HepG2 (cell line): ENCODE data around the gene DGKD. TPM values are rescaled to one million over a fixed set of nuclear protein-coding genes. Genes with fewer than 3 reads are reported as not detected.

Experiments used
- ATAC-seq: fragments of 200-7000 bp; cut with Tn5 transposase; 3 replicates; pipeline ENCODE4 v1.9.1; 2020; ENCODE audit warnings: mild to moderate bottlenecking, moderate library complexity
- BruUV-seq: library from RNA; stranded (reverse); fragments of 400-500 nt; replicated peaks from 2 replicates; lab custom pipeline; 2021; lab: Mats Ljungman, UMichigan
- CTCF ChIA-PET: fragments of 300-600 bp; formaldehyde crosslinking; extraction: SDS; loops from one replicate; lab custom pipeline; 2021; ENCODE audit warnings: low total read pairs, inconsistent platforms, low intra/inter-chr PET ratio; lab: Yijun Ruan, JAX
- POLR2A ChIA-PET: fragments of 350-600 bp; sonication (Branson Sonifier 250); formaldehyde crosslinking; loops from one replicate; lab custom pipeline; 2020; ENCODE audit warnings: antibody characterized with exemption, inconsistent platforms; lab: Yijun Ruan, JAX
- DNase-seq: peaks from one replicate; pipeline ENCODE4 v3.0.0-alpha.2; 2015; ENCODE audit warnings: low spot score
- FAIRE-seq: peaks from 3 replicates; lab custom pipeline; 2011; peaks lifted over from hg19 to GRCh38; lab: Jason Lieb, UNC
- H2AFZ ChIP-seq: one replicate; pipeline ENCODE4 v1.6.1; 2011; ENCODE audit warnings: low read length, inconsistent platforms
- H3K27ac ChIP-seq: fragments of 300-600 bp; 3 replicates; pipeline ENCODE4 v1.8.0; 2011; ENCODE audit warnings: mixed run types, mild to moderate bottlenecking, mixed read lengths, low read length, inconsistent platforms; ENCODE audit not compliant: insufficient read depth; ENCODE audit errors: extremely low read length
- H3K27me3 ChIP-seq, 2 experiments: fragments of 200-600 bp in 1 of 2; 2 replicates in 1 of 2; 3 replicates in 1 of 2; pipeline versions ENCODE4 v1.6.0 to v1.8.0; 2011; ENCODE audit warnings: low read length in 2 of 2, mild to moderate bottlenecking in 2 of 2, moderate library complexity in 2 of 2, inconsistent platforms in 1 of 2; ENCODE audit not compliant: insufficient read depth in 2 of 2, control insufficient read depth in 1 of 2
- H3K36me3 ChIP-seq, 2 experiments: fragments of 200-600 bp in 1 of 2; replicated peaks in 1 of 2; 2 replicates in 1 of 2; 3 replicates in 1 of 2; pipeline versions ENCODE4 v1.5.1 to v1.8.0; 2011; ENCODE audit warnings: low read length in 2 of 2, inconsistent platforms in 1 of 2; ENCODE audit not compliant: insufficient read depth in 2 of 2, control insufficient read depth in 1 of 2
- H3K4me1 ChIP-seq: 2 replicates; pipeline ENCODE4 v1.5.1; 2012; ENCODE audit warnings: low read length, inconsistent platforms; ENCODE audit not compliant: insufficient read depth
- H3K4me2 ChIP-seq: 2 replicates; pipeline ENCODE4 v1.6.0; 2011; ENCODE audit warnings: low read depth, low read length, inconsistent platforms
- H3K4me3 ChIP-seq, 3 experiments: fragments of 200-600 bp in 1 of 3; sonication (generic), shearing (Covaris generic) in 1 of 3; replicated peaks in 1 of 3; 2 replicates each; pipeline ENCODE4 v1.5.1; 2011 to 2016; ENCODE audit warnings: low read length in 3 of 3, inconsistent platforms in 2 of 3, low read depth in 2 of 3, mild to moderate bottlenecking in 2 of 3, control low read depth in 1 of 3, mixed read lengths in 1 of 3; ENCODE audit not compliant: insufficient read depth in 1 of 3
- H3K79me2 ChIP-seq: one replicate; pipeline ENCODE4 v1.6.1; 2011; ENCODE audit warnings: low read length, inconsistent platforms; ENCODE audit not compliant: insufficient read depth
- H3K9ac ChIP-seq: 2 replicates; pipeline ENCODE4 v1.6.0; 2011; ENCODE audit warnings: mild to moderate bottlenecking, low read depth, low read length, inconsistent platforms; ENCODE audit not compliant: insufficient read depth
- H3K9me3 ChIP-seq: 2 replicates; pipeline ENCODE4 v1.5.1; 2012; ENCODE audit warnings: mild to moderate bottlenecking, low read length
- H4K20me1 ChIP-seq: 2 replicates; pipeline ENCODE4 v1.6.0; 2011; ENCODE audit warnings: inconsistent platforms, mild to moderate bottlenecking, low read length, moderate library complexity; ENCODE audit not compliant: insufficient read depth
- FIP1L1 ChIP-seq: fragments of 200-400 bp; formaldehyde crosslinking; IDR thresholded peaks from 2 replicates; pipeline ENCODE4 v1.6.1; 2018; ENCODE audit warnings: low read depth, mild to moderate bottlenecking, low read length, moderate library complexity, borderline replicate concordance; ENCODE audit not compliant: insufficient read depth
- FOSL2 ChIP-seq: sonication (generic); formaldehyde crosslinking; IDR thresholded peaks from 2 replicates; pipeline ENCODE4 v1.4.0; 2020; ENCODE audit warnings: missing genetic modification reagents
- NFE2L2 ChIP-seq: fragments of 150-350 bp; IDR thresholded peaks from 2 replicates; pipeline ENCODE4 v1.6.1; 2014; ENCODE audit warnings: low read length
- RFXANK ChIP-seq: IDR thresholded peaks from 2 replicates; pipeline ENCODE4 v1.6.1; 2016
- RXRA ChIP-seq: sonication (generic); formaldehyde crosslinking; IDR thresholded peaks from 2 replicates; pipeline ENCODE4 v1.5.1; 2020; ENCODE audit warnings: missing genetic modification reagents
- SAFB2 ChIP-seq: sonication (generic); formaldehyde crosslinking; IDR thresholded peaks from 2 replicates; pipeline ENCODE4 v1.5.1; 2020; ENCODE audit warnings: missing genetic modification reagents, low read depth, mild to moderate bottlenecking, borderline replicate concordance
- ZNF615 ChIP-seq: sonication (generic); formaldehyde crosslinking; IDR thresholded peaks from 2 replicates; pipeline ENCODE4 v1.5.0; 2020; ENCODE audit warnings: mild to moderate bottlenecking, missing genetic modification reagents, borderline replicate concordance
- ZNF687 ChIP-seq: sonication (generic); formaldehyde crosslinking; IDR thresholded peaks from 2 replicates; pipeline ENCODE4 v1.5.1; 2020; ENCODE audit warnings: mild to moderate bottlenecking, missing genetic modification reagents, moderate library complexity
- WGBS: methylation state at CpG from one replicate; pipeline ENCODE4 v1.1.6; 2017; ENCODE audit warnings: low lambda C conversion rate; 5-methylcytosine and 5-hydroxymethylcytosine counted together
- in situ Hi-C: cut with HindIII; loops from 2 replicates; pipeline ENCODE4 v1.10.0; 2017; ENCODE audit warnings: low pct_unique_long_range_greater_than_20kb; ENCODE audit not compliant: extremely low pct_ligation_motif_present
- intact Hi-C: fragments of 100-400 bp; cut with micrococcal nuclease; formaldehyde crosslinking; loops from one replicate; pipeline ENCODE4 v1.10.0; 2022; ENCODE audit not compliant: unreplicated experiment
- polyA plus RNA-seq, 8 experiments: library from polyadenylated mRNA; depleted of rRNA in 3 of 8; stranded (reverse) in 7 of 8; unstranded in 1 of 8; fragments of >200 nt; fragmentation: Illumina TruSeq in 4 of 8; extraction: Trizol in 4 of 8; gene quantifications; 2 replicates each; pipeline versions ENCODE4 v1.2.1 to v1.2.3, GENCODE V29; 2011 to 2016; ENCODE audit warnings: low read depth in 4 of 8, missing spikeins in 1 of 8, mixed read lengths in 1 of 8; ENCODE audit not compliant: insufficient read depth in 1 of 8
- total RNA-seq, 5 experiments: library from RNA; depleted of rRNA; stranded (reverse); fragments of >200 nt; fragmentation: Illumina TruSeq; extraction: Trizol; gene quantifications; 2 replicates each; pipeline ENCODE4 v1.2.3, GENCODE V29; 2016; ENCODE audit warnings: low read depth in 1 of 5

Gene DGKD
- total and polyA plus RNA-seq, 2 of the 13 experiments (the other 11 are each of a cell fraction or from before 2014, with no cell fraction given): 24.5 to 33.2 TPM

GRCh38 chr2:233486357-233486756 is 132.1 kb downstream of the DGKD start (continued):
- no peak for TF ChIP-seq NFE2L2
- no peak for TF ChIP-seq FIP1L1

GRCh38 chr2:233486778-233487552 is 132.7 kb downstream of the DGKD start:
- Histone ChIP-seq H3K4me3 (no peak overlapping the region), H3K9me3 (no peaks in the 10 kb centered on the region), H3K4me1 (peaks cover 11% of the 10 kb centered on the region; the same call in 1 of the 2 replicates), H3K9ac (no peak overlapping the region), H3K27ac (no peak overlapping the region), H4K20me1 (no peaks in the 10 kb centered on the region), H3K27me3 (no peaks in the 10 kb centered on the region), H3K79me2 (no peaks in the 10 kb centered on the region), H3K36me3 (peaks cover 16 to 68% of the 10 kb centered on the region in 2 experiments), H3K4me2 (no peak overlapping the region), H2AFZ (no peak overlapping the region)
- BruUV-seq: no TSS peak
- peak; percentile 4 for FAIRE-seq
- TF ChIP-seq ZNF615 (CRISPR knock-in tag) (no peak), RXRA (0 out of 2 replicates have a peak, but pooled peaks have one; percentile 20), FOSL2 (CRISPR knock-in tag) (0 out of 2 replicates have a peak, but pooled peaks have one; percentile 12), RFXANK (CRISPR knock-in tag) (no peak), ZNF687 (CRISPR knock-in tag) (0 out of 2 replicates have a peak, but pooled peaks have one; percentile 11), SAFB2 (CRISPR knock-in tag) (no peak)
- ChIA-PET POLR2A (no interaction called here), CTCF (no interaction called here)
- in situ Hi-C loops: no loop called here
- intact Hi-C loops: no loop called here
- DNase-seq: peak; percentile 57
- WGBS: 75% methylated on average over 4 of the region's 4 CpGs
- peak; percentile 51 for ATAC-seq
